GM23248 (cell line): ENCODE data around the gene RMND5A.

ENCODE experiments used
- EZH2 ChIP-seq: fragments of 200-600 bp; sonication (generic); IDR thresholded peaks from 2 replicates; pipeline ENCODE4 v1.6.1; 2018; ENCODE audit warnings: antibody characterized with exemption, mild to moderate bottlenecking; ENCODE audit not compliant: insufficient read depth, poor library complexity, severe bottlenecking
- EZH2phosphoT487 ChIP-seq: fragments of 200-600 bp; sonication (generic); IDR thresholded peaks from 2 replicates; pipeline ENCODE4 v1.6.1; 2018; ENCODE audit warnings: antibody characterized with exemption, moderate library complexity, mild to moderate bottlenecking, low read depth; ENCODE audit not compliant: insufficient read depth

DNA sequence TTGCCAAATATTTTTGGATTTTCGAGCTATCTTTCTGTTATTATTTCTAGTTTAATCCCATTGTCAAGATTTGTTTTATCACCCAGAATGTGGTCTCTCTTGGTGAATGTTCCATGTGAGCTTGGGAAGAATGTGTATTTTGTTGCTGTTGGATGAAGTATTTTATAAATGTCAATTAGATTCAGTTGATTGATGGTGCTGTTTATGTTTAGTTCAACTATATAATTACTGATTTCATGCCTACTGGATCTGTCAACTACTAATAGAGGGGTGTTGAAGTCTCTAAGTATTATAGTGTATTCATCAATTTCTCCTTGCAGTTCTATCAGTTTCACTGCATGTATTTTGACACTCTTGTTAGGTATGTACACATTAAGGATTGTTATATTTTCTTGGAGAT is 34.7 kb upstream of the RMND5A start:
- TF ChIP-seq EZH2phosphoT487: no peak
- TF ChIP-seq EZH2: no peak
